GM19372 (cell line): ENCODE measurements around the gene INPP5D.
A peak's percentile ranks its signal among the peaks of the same experiment; 100 is the strongest.
"Not testable (repeated sequence)": the region's sequence is repeated elsewhere in the genome, so short reads cannot be mapped to it uniquely, and the experiment has no call there.

Source experiments
- ATAC-seq: cut with Tn5 transposase; IDR thresholded peaks from one replicate; pipeline ENCODE4 v1.9.1; 2021; ENCODE audit warnings: mild to moderate bottlenecking, low read depth, moderate library complexity; ENCODE audit not compliant: unreplicated experiment

INPP5D gene

GRCh38 chr2:233112776-233113452 is 52.8 kb downstream of the INPP5D start:
- ATAC-seq, result no peak

- ATAC-seq, result no peak
These were observed 54.3 kb downstream of the INPP5D start for GRCh38 chr2:233114421-233114861.

- ATAC-seq, result no peak
These were observed 55.0 kb downstream of the INPP5D start for GRCh38 chr2:233115121-233115520.

DNA sequence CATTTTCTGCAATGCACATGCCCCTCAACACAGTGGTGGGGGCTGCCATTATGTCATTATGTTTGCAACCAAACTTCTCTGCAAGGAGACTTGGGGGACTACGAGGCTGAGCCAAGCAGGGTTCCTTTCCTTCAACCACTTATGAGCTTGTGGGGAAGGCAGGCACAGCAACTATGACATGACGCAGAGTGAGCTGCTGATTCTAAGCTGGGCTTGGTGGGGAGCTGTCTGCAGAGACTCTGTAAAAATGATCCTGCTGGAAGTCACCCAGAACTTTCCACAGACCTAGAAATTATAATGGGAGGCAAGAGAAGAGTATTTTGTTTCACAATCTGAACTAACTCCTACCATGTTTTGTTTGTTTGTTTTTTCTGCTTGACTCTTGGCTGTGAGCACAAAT is 55.6 kb downstream of the INPP5D start:
- ATAC-seq, result no peak

GRCh38 chr2:233116946-233117345 is 56.8 kb downstream of the INPP5D start:
- no peak for ATAC-seq

DNA sequence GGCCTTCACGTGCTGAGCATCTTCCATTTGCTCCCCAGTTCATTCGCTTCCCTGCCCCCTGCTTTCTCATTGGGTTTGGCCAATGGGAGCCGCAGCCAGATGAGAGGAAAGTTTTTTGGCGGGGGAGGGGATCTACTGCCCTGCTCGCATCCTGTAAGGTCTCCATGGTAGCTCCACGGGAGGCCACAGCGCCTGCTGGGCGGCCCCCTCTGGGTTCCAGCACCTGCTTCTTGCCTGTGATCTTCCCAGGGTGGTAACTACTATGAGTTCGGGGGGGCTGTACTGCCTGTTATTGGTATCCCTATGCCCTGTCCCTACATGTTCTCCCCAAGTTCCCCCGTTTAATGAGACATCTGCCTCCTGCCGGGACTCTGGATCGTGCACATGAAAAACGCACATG is 57.2 kb downstream of the INPP5D start:
- no peak for ATAC-seq

DNA sequence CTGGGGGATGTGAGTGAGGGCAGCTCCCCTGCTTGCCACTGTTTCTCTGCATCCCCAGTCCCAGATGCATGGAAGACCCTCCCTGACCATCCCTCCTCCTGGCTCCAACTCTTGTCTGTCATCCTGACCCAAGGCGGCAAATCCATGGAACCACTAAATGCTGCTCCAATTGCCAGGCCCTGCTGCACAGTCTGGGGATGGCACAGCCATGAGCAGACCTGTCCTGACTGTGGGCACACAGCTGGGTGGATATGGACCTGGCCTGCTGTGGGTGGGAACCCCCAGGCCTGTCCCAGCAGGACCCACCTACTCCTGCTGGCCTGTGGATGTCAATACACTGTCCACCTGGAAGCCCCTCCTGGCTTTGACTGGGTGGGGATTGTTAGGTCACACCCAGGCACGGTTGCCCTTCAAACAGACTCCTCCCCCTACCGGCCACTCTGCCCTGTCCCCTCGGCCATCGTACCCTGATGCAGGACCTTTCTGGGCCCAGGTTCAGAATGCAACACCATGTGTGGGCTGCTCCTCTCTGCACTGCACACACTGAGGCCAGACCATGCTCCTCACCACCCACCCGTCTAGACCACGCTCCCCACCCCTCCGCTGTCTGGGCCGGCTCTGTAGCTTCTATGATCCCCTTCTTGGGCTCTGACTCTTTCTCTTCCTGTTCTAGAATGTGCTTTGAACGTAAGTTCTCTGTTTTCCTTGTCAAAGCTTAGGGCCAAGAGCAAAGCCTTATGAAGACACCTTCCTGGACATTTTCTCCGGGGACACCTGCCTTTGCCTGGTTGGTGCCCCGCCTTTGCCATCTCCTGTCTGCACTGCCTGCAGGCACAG is 57.9 kb downstream of the INPP5D start:
- ATAC-seq, result no peak

DNA sequence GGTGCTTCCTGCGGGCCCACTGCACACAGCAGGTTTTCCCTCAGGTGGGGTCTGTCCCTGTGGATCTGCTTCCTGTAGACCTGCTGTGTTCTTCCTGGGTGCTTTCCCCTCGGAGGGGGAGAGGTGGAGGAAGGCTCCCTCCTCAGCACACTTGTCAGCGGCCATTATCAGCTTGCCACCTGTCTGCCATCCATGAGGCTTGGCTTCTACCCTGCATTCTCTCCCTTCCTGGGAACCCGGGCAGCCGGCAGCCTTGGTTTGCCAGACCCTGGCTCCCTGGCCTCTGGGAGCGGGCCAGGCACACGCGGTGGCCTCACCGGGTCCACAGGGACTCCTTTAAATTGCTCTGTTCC is 58.5 kb downstream of the INPP5D start:
- no peak for ATAC-seq

GRCh38 chr2:233119123-233119522 is 59.0 kb downstream of the INPP5D start:
- ATAC-seq, result no peak

- ATAC-seq, result no peak
These were observed 59.7 kb downstream of the INPP5D start for GRCh38 chr2:233119806-233120205.

- no peak for ATAC-seq
These were observed 60.3 kb downstream of the INPP5D start for GRCh38 chr2:233120459-233120858.

DNA sequence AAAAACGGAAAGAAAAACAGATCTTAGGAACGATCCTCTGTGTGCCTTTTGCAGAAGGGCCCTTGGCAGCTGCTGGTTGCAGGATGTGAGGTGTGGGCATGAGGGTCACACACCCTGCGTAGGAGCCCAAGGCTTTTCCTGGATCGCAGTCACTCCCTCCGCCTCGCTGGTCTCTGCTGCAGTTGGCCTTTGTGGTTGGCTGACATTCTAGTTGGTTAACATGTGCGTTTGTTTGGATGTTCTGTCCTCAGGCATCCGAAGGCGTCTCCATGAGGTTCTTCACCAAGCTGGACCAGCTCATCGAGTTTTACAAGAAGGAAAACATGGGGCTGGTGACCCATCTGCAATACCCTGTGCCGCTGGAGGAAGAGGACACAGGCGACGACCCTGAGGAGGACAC is 61.7 kb downstream of the INPP5D start:
- no peak for ATAC-seq

DNA sequence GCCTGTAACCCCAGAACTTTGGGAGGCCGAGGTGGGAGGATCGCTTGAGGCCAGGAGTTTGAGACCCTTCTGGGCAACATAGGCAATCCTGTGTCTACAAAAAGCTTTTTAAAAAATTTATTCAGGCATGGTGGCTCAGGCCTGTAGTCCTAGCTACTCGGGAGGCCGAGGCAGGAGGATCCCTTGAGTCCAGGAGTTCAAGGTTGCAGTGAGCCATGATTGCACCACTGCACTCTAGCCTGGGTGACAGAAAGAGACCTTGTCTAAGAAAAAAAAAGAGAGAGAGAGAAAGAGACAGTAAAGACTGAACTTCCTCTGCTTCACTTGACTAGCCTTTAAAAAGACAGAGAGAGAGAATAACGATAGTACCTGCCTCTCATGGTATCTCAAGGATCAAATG is 62.4 kb downstream of the INPP5D start:
- no peak for ATAC-seq

DNA sequence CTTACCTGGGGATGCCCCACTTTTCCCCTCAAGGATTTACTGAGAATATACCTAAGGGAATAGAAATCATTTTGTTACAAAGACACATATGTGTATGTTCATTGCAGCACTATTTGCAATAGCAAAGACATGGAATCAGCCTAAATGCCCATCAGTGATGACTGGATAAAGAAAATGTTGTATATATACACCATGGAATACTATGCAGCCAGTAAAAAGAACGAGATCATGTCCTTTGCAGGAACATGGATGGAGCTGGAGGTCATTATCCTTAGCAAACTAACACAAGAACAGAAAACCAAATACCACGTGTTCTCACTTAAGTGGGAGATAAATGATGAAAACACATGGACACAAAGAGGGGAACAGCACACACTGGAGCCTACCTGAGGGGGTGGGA is 63.4 kb downstream of the INPP5D start:
- not testable (repeated sequence) for ATAC-seq

- ATAC-seq, result peak; percentile 79
These were observed 64.4 kb downstream of the INPP5D start for GRCh38 chr2:233124421-233125080.

DNA sequence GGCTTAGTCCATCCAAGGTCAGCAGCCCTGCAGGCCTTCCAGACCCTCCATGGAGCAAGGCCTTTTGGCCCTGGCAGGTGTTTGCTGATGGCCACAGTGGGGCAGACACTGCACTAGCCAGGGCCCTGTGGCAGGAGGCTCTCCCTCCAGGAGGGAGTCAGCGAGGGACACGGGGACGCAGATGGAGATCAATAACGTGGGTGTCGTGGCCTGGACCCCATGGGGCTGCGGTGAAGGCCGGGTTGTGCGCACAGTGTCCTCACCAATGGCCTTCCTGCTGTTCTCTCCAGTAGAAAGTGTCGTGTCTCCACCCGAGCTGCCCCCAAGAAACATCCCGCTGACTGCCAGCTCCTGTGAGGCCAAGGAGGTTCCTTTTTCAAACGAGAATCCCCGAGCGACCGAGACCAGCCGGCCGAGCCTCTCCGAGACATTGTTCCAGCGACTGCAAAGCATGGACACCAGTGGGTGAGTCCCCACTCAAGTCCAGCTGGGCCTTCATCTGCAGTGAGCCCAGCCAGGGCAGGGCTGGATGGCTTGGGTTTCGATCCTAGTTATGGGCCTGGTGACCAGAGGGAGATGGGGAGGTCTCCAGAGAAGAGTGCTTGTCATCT is 65.4 kb downstream of the INPP5D start:
- no peak for ATAC-seq

DNA sequence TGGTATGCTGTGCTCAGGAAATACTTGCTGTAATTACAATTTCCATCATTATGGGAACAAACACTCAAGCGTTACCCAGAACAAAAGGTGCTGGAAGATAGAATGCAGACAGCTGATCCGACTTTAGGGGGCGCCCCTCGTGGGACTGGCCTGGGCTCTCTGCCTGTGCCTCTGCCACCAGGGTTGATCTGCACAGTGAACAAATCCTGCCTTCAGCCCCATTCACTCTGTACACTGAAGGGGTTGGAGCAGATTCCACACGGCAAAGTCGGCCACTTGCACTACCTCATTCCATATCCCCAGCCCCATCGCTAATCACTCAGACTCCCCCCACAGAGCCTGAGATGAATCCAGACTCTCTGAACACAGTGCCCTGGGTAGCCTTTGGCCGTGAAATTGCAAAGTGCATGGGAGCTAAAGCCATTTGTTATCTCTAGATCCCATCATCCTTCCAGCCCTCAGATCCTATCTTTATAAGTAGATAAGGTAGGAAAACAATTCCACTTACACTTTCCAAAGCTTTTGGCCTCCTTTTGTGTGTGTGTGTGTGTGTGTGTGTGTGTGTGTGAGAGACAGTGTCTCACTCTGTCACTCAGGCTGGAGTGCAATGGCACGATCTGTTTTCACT is 69.3 kb downstream of the INPP5D start:
- ATAC-seq, result no peak

DNA sequence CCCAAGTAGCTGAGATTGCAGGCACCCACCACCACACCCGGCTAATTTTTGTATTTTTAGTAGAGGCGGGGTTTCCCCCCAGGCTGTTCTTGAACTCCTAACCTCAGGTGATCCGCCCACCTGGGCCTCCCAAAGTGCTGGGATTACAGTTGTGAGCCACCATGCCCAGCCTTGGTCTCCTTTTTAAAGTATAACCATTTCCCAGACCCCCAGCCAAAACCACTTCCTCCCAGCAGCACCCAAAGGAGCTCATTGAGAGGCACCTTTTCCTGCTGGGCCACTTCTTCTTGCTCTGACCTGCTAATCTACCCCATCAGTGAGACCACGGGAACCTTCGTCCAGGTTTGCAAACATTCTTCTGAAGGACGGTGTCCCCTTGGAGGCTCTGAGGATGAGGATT is 69.9 kb downstream of the INPP5D start:
- no peak for ATAC-seq

- ATAC-seq, result no peak
These were observed 70.4 kb downstream of the INPP5D start for GRCh38 chr2:233130481-233131020.

GRCh38 chr2:233131936-233132720 is 72.0 kb downstream of the INPP5D start:
- no peak for ATAC-seq
